Spinal cord (tissue), 10 donors: ENCODE measurements around the gene SHISAL1. TPM values are rescaled to one million over a fixed set of nuclear protein-coding genes. Genes with fewer than 3 reads are reported as not detected.

Experiments
- DNase-seq, 6 donors: peaks; one replicate each; pipeline versions ENCODE4 v3.0.0 to v3.0.0-alpha.2; 2013 to 2015; ENCODE audit warnings: low spot score in 6 of 6, low read depth in 4 of 6
- H3K27ac ChIP-seq: one replicate; pipeline ENCODE4 v1.5.1; 2013; ENCODE audit warnings: low read depth, low read length, control low read depth
- H3K27me3 ChIP-seq: one replicate; pipeline ENCODE4 v1.6.1; 2013; ENCODE audit warnings: low read length; ENCODE audit not compliant: control insufficient read depth, insufficient read depth
- H3K36me3 ChIP-seq: one replicate; pipeline ENCODE4 v1.6.1; 2013; ENCODE audit warnings: low read length; ENCODE audit not compliant: control insufficient read depth, insufficient read depth
- H3K4me1 ChIP-seq: one replicate; pipeline ENCODE4 v1.6.1; 2013; ENCODE audit warnings: low read length; ENCODE audit not compliant: control insufficient read depth, insufficient read depth
- H3K4me3 ChIP-seq: one replicate; pipeline ENCODE4 v1.5.1; 2013; ENCODE audit warnings: low read depth, low read length, control low read depth
- H3K9me3 ChIP-seq: one replicate; pipeline ENCODE4 v1.6.1; 2013; ENCODE audit warnings: low read length; ENCODE audit not compliant: control insufficient read depth, insufficient read depth
- WGBS: methylation state at CpG from one replicate; pipeline ENCODE4 v1.1.5; 2013; ENCODE audit warnings: missing lambda C conversion rate; ENCODE audit not compliant: insufficient coverage; 5-methylcytosine and 5-hydroxymethylcytosine counted together
- long read RNA-seq, 4 donors: transcript quantifications; one replicate each; lab custom pipeline, GENCODE V29; 2026
- polyA plus RNA-seq, 2 donors: library from polyadenylated mRNA; unstranded; fragments of 120-200 nt; gene quantifications; one replicate each; pipeline ENCODE4 v1.2.1, GENCODE V29; 2013; ENCODE audit not compliant: insufficient read length in 2 of 2
- total RNA-seq, 2 donors: library from RNA; depleted of rRNA in 1 of 2; stranded (reverse); fragments of 120-200 nt in 1 of 2; fragments of >200 nt in 1 of 2; gene quantifications; one replicate each; pipeline versions ENCODE4 v1.2.3 to v1.2.4, GENCODE V29; 2013 to 2014
- donor health status: healthy.

The SHISAL1 gene
- total RNA-seq (10 to 100 TPM in 1 of 2 donors, 1 to 10 TPM in 1; 8.2 to 11.3 TPM), polyA plus RNA-seq (10 to 100 TPM; 16.0 to 17.0 TPM)
- long read RNA-seq, donor 1: 0 reads
- long read RNA-seq, donor 2: 0 reads
- long read RNA-seq, donor 3: 0 reads
- long read RNA-seq, donor 4: 0 reads

DNA sequence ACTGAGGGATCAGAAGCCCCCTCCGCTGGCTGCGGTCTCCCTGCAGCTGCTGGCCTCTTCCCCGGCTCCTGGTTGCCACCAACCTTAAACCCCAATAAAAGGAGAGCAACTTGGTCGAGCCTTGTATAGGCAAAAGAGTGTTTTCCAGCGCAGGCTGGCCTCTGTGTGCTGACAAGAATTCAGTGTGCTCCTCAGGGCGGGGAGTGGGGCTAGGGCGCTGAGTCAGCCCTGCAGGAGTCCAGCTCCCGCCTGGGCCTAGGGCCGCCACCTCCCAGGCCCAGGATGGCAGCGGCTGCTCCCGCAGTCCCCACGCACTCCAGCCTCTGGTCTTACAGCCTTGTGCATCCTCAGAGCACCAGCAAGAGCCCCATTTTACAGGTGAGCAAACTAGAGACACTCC is at the start of gene SHISAL1:
Gene SHISAL1 (minus strand): TSS at position 186 of the 400 bp plus-strand sequence. CDS start 12,006 bp downstream, outside the sequence.
- no peak within 1 kb of the TSS for H3K4me3 ChIP-seq
- WGBS: 90% methylated on average over 10 of the region's 12 CpGs
- H3K27ac ChIP-seq: no peak within 1 kb of the TSS
- H3K9me3 ChIP-seq: no peaks in the 10 kb centered on the region
- no peak for DNase-seq
- H3K4me1 ChIP-seq: peaks cover 22% of the 10 kb centered on the region
- no peaks in the 10 kb centered on the region for H3K27me3 ChIP-seq
- peaks cover 8% of the 10 kb centered on the region for H3K36me3 ChIP-seq

DNA sequence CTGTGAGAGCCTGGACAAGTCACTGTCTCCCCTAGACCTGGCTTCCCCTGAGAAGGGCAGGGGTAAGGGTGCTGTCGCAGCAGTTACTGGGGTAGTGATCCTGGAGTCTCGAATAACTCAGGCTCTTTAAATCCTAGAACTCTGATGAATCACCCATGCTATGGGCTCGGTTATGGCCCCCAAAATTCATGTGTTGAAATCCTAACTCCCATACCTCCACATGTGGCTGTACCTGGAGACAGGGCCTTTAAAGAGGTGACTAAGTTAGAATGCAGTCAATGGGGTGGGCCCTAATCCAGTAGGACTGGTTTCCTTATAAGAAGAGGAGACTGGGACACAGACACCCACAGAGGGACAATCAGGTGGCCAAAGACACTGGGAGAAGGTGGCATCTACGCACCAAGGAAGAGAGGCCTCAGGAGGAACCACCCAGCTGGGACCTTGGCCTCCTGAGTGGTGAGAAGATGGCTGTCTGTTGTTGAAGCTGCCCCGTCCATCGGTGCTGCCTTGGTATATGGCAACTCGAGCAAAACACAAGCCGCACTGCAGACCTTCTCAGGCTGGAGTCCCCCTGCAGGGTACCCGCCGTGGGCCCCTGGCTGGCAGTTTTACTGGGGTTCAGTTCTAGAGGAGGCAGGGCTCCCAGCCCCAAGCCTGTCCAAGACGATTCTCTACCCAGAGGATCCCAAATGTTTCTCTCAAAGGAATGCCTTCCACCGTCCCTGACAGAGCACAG is 48.8 kb upstream of the SHISAL1 start:
- DNase-seq: no peak
- no peaks in the 10 kb centered on the region for H3K36me3 ChIP-seq
- H3K27me3 ChIP-seq: peaks cover 8% of the 10 kb centered on the region
- no peak overlapping the region for H3K4me3 ChIP-seq
- no peaks in the 10 kb centered on the region for H3K9me3 ChIP-seq
- H3K27ac ChIP-seq: no peak overlapping the region
- WGBS: 98% methylated on average over 8 of the region's 12 CpGs
- peaks cover 50% of the 10 kb centered on the region for H3K4me1 ChIP-seq

DNA sequence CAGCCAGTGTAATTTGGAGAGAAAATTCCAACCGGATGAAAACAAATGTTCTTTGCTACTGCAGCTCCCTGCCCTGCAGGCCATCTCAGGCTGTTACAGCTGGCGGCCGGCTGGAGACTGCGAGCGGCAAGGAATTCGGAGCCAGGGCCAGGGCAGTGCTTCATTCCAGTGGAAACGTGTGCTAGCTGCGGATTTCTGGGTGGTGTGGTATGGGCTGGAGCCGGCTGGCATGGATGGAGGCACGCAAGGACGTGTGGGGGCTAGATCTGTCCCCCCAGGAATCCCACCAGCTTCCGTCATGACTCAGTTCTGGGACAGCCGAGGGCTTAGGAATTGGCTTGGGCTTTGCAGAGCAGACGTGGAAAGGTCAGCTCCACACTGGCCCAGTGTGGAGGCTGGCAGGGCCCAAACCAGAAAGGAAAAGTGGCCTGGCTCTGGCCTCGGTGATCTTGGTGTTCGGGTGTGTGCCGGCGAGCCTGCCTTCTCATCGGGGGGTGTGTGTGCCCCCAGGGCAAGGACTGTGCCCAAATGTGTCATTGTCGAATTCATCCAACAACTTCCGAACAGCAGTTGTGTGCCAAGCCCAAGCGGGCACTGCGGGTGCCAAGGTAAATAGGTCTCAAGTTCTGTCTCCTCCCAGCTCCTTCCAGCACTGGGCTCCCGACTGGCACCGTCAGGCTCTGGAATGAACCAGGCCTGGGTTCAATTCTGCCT is 48.1 kb upstream of the SHISAL1 start:
- peaks cover 50% of the 10 kb centered on the region for H3K4me1 ChIP-seq
- H3K9me3 ChIP-seq: no peaks in the 10 kb centered on the region
- no peak overlapping the region for H3K4me3 ChIP-seq
- WGBS: 61% methylated on average over 25 of the region's 25 CpGs
- H3K36me3 ChIP-seq: no peaks in the 10 kb centered on the region
- peaks cover 6% of the 10 kb centered on the region for H3K27me3 ChIP-seq
- peak in 1 of 6 donors; percentile 54 for DNase-seq
- H3K27ac ChIP-seq: no peak overlapping the region

DNA sequence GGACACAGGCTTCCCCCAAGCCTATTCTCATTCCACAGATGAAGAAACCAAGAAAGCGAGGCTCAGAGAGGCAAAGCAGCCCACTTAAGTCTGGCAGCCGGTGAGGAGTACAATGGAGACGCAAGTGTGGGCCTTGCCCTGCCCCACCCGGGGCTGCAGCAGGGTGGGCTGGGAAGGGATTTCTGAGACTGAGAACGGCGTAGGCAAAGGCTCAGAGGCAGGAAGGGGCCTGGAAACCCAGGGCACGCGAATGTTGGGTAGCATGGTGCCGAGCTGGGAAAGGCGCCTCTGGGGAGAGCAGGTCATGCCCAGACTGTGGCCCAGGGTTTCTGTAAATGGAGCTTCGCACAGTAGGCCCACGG is 47.5 kb upstream of the SHISAL1 start:
- H3K27ac ChIP-seq: no peak overlapping the region
- 72% methylated on average over 12 of the region's 12 CpGs for WGBS
- H3K36me3 ChIP-seq: no peaks in the 10 kb centered on the region
- H3K4me3 ChIP-seq: no peak overlapping the region
- peaks cover 5% of the 10 kb centered on the region for H3K27me3 ChIP-seq
- H3K9me3 ChIP-seq: no peaks in the 10 kb centered on the region
- no peak for DNase-seq
- peaks cover 50% of the 10 kb centered on the region for H3K4me1 ChIP-seq

DNA sequence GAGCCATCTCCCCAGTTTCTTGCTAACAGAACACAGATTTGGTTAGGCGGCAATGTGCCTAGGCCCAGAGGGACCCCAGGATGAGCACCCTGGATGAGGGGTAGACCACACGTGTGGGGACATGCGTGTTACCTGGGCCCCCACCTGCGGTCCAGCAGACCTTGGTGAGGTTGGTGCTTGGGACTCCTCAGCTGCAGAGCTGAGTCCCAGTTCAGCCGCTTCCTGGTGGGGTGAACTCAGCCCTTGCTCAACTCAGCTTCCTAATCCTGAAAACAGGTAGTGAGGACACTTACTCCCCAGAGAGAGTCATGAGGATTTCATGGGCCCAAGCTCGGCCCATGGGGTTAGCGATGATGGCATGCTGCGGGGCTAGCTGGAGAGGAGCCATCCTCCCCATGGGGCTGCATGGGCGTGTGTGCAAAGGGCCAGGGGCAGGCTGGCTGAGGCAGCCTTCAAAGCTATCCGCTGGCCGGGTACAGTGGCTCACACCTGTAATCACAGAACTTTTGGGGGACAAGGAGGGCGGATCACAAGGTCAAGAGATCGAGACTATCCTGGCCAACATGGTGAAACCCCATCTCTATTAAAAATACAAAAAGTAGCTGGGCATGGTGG is 46.9 kb upstream of the SHISAL1 start:
- 94% methylated on average over 9 of the region's 13 CpGs for WGBS
- no peak overlapping the region for H3K27ac ChIP-seq
- peaks cover 43% of the 10 kb centered on the region for H3K4me1 ChIP-seq

DNA sequence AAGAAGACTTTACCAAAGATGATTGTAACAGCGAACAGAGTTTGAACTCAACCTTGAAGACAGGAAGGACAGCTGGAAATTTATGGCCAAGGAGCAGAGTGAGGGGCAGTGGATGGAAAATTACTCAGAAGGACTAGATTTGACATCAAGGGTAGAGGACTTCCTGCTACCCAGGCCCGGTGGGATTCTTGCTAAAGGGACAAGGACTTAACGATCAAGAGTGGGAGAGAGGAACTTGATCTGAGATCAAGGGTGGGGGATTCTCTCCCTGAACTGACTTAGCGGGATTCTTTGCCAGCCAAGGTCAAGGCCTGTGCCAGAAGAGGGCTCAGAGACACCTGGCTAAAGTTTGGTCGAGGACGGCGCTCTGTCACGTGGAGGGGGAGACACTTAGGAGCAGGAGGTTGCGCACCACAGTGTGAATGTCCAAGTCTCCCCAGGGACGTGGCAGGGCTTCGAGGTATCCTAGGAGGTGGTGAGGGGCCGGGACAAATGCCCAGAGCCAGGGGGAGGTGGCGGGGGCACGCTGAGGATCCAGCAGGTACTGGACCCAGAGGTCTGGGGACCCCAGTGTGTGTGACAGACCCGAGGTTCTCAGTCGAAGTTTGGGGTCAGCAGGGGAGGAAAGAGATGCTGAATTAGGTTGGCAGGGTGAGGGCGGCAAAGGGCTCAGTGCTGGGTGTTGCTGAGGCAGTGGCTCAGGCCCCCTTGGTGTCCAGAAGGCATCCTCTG is 46.1 kb upstream of the SHISAL1 start:
- Histone ChIP-seq H3K27ac (no peak overlapping the region), H3K36me3 (no peaks in the 10 kb centered on the region), H3K27me3 (peaks cover 5% of the 10 kb centered on the region), H3K9me3 (no peaks in the 10 kb centered on the region), H3K4me1 (peaks cover 36% of the 10 kb centered on the region), H3K4me3 (no peak overlapping the region)
- 85% methylated on average over 17 of the region's 17 CpGs for WGBS
- no peak for DNase-seq

More for the DNA sequence above, 46.9 kb upstream of the SHISAL1 start:
- no peak overlapping the region for H3K4me3 ChIP-seq
- no peaks in the 10 kb centered on the region for H3K9me3 ChIP-seq
- H3K36me3 ChIP-seq: no peaks in the 10 kb centered on the region
- no peak for DNase-seq
- peaks cover 5% of the 10 kb centered on the region for H3K27me3 ChIP-seq

DNA sequence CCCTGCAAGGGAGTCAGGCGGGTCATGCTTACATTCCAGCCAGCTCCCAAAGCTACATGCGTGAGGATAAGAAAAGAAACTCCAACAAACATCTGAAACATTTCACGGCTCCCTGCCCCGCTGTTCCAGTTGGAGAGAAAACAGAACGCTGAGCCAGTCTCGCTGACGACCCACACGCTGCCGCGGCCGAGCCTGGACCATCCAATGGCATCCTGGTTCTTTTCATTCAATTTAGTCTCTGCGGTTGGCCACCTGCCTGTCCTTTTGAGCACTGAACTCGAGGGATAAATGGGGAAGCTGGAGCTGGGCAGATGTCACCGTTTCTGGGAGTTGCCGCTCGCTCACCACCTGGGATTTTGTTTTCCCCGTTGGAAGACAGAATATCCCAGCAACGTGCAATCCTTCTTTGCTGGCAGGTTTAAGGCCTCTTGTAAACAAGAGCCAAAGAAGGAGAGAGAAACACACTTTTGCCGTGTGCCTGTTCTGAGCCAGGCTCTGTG is 45.3 kb upstream of the SHISAL1 start:
- peaks cover 5% of the 10 kb centered on the region for H3K27me3 ChIP-seq
- no peaks in the 10 kb centered on the region for H3K36me3 ChIP-seq
- peaks cover 30% of the 10 kb centered on the region for H3K4me1 ChIP-seq
- H3K27ac ChIP-seq: peak overlapping the region; percentile 22
- no peak overlapping the region for H3K4me3 ChIP-seq
- DNase-seq: peak in 2 of 6 donors; percentile 80 to 86
- H3K9me3 ChIP-seq: no peaks in the 10 kb centered on the region
- WGBS: 3% methylated on average over 18 of the region's 19 CpGs

DNA sequence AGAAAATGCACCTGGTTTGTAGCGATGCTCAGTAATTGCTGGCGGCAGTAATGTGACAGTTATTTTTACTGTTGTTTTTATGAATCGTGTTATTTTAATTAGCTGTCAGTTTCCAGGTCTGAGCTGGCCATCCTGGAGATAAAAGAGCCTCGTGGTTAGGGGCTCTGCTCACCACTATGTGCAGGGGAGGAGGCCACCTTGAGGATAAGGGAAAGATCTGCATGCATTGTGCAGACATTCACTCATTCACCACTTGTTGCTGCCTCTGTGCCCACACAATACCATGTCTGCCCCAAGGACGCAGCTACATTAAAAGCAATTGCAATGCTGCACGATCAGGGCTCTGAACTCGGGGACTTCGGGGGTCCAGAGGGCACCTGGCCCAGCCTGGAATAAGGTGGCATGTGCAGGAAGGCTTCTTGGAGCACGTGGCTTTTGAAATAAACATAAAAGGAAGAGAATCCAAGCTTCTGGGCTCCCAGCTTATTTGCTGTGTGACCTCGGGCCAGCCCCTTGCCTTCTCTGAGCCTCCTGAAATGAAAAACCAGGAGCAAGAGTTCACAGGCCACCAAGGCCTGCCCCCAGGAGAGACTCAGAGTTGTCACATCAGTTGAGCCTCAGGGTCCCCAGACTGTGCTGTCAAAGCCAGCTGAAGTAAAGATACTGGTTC is 44.7 kb upstream of the SHISAL1 start:
- H3K9me3 ChIP-seq: no peaks in the 10 kb centered on the region
- H3K4me3 ChIP-seq: no peak overlapping the region
- DNase-seq: peak in 1 of 6 donors; percentile 35
- peaks cover 36% of the 10 kb centered on the region for H3K4me1 ChIP-seq
- H3K27ac ChIP-seq: peak overlapping the region; percentile 52
- no peaks in the 10 kb centered on the region for H3K36me3 ChIP-seq
- H3K27me3 ChIP-seq: peaks cover 5% of the 10 kb centered on the region
- 65% methylated on average over 10 of the region's 10 CpGs for WGBS

DNA sequence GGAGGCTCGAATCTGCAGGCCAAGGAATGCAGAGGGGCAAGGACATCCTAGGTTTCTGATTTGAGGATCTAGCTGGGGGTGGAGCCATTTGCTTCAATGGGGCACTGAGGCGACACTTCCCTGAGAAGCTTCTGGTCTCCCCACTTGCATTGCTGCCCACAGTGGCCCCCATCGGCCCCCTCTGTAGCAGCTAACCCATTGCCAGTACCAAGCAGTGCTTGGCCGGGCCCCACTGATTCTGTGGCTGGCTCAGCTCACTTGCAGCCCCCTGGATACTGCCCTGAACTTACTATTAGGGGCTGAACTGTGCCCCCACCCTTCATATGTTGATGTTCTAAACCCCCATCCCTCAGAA is 42.9 kb upstream of the SHISAL1 start:
- H3K27ac ChIP-seq: no peak overlapping the region
- H3K36me3 ChIP-seq: no peaks in the 10 kb centered on the region
- no peak overlapping the region for H3K4me3 ChIP-seq
- 75% methylated on average over 4 of the region's 4 CpGs for WGBS
- H3K9me3 ChIP-seq: no peaks in the 10 kb centered on the region
- H3K4me1 ChIP-seq: peaks cover 37% of the 10 kb centered on the region
- peaks cover 5% of the 10 kb centered on the region for H3K27me3 ChIP-seq
- DNase-seq: no peak
